ENCODE data around the gene BICD1.

DNA sequence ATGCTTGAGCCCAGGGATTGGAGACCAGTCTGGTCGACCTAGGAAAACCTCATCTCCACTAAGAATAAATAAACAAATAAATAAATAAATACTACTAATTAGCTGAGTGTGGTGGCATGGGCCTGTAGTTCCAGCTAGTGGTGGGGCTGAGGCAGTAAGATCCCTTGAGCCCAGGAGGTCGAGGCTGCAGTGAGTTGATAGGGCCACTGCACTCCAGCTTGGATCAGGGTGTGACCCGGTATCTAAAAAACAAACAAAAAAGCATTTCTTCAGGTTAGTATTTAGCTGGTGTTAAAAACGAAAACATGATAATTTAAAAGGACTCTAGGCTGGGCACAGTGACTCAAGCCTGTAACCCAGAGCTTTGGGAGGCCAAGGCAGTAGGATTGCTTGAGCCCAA, 291.5 kb downstream of the BICD1 start:
- no peak for TF ChIP-seq CTCF (IDR thresholded peaks at IDR 0.05)
- TF ChIP-seq EP300 (IDR thresholded peaks at IDR 0.05): no peak

All from ovary (tissue), 3 donors.